KMS-11 (cell line): Measurements from ENCODE around the gene ABHD6.

Source experiments
- H2AFZ ChIP-seq: fragments of 200-600 bp; sonication (generic); 2 replicates; pipeline ENCODE4 v1.6.1; 2016; ENCODE audit warnings: antibody characterized with exemption, mixed run types, low read depth
- H3K27ac ChIP-seq: fragments of 200-600 bp; sonication (generic); 2 replicates; pipeline ENCODE4 v1.6.1; 2016; ENCODE audit warnings: mild to moderate bottlenecking, mixed run types
- H3K27me3 ChIP-seq: fragments of 200-600 bp; sonication (generic); 2 replicates; pipeline ENCODE4 v1.6.1; 2017; ENCODE audit warnings: mild to moderate bottlenecking, low read depth, mixed run types, moderate library complexity; ENCODE audit not compliant: insufficient read depth
- H3K36me3 ChIP-seq: fragments of 200-600 bp; sonication (generic); 2 replicates; pipeline ENCODE4 v1.6.1; 2017; ENCODE audit warnings: mild to moderate bottlenecking, mixed run types; ENCODE audit not compliant: insufficient read depth
- H3K4me1 ChIP-seq: fragments of 200-600 bp; sonication (generic); 2 replicates; pipeline ENCODE4 v1.6.1; 2016; ENCODE audit warnings: mild to moderate bottlenecking, low read depth, mixed run types; ENCODE audit not compliant: poor library complexity, severe bottlenecking
- H3K4me2 ChIP-seq: fragments of 200-600 bp; sonication (generic); 2 replicates; pipeline ENCODE4 v1.7.0; 2016; ENCODE audit warnings: mild to moderate bottlenecking, mixed run types
- H3K4me3 ChIP-seq: fragments of 200-600 bp; sonication (generic); IDR thresholded peaks from 2 replicates; pipeline ENCODE4 v1.6.1; 2017; ENCODE audit warnings: low read depth, low read length, mixed read lengths; ENCODE audit not compliant: insufficient read depth
- H3K79me2 ChIP-seq: fragments of 200-600 bp; sonication (generic); 2 replicates; pipeline ENCODE4 v1.6.1; 2016; ENCODE audit warnings: low read depth, mixed run types; ENCODE audit not compliant: insufficient read depth
- H3K9ac ChIP-seq: fragments of 200-600 bp; sonication (generic); 2 replicates; pipeline ENCODE4 v1.6.1; 2016; ENCODE audit warnings: mild to moderate bottlenecking, mixed run types
- H4K20me1 ChIP-seq: fragments of 200-600 bp; sonication (generic); 2 replicates; pipeline ENCODE4 v1.6.1; 2016; ENCODE audit warnings: mild to moderate bottlenecking, mixed run types; ENCODE audit not compliant: insufficient read depth
- CTCF ChIP-seq: fragments of 200-600 bp; sonication (generic); conservative IDR thresholded peaks from 2 replicates; pipeline ENCODE4 v1.6.1; 2017; ENCODE audit warnings: low read depth, mild to moderate bottlenecking, antibody characterized with exemption, low read length, moderate library complexity, mixed read lengths

ABHD6 gene

DNA sequence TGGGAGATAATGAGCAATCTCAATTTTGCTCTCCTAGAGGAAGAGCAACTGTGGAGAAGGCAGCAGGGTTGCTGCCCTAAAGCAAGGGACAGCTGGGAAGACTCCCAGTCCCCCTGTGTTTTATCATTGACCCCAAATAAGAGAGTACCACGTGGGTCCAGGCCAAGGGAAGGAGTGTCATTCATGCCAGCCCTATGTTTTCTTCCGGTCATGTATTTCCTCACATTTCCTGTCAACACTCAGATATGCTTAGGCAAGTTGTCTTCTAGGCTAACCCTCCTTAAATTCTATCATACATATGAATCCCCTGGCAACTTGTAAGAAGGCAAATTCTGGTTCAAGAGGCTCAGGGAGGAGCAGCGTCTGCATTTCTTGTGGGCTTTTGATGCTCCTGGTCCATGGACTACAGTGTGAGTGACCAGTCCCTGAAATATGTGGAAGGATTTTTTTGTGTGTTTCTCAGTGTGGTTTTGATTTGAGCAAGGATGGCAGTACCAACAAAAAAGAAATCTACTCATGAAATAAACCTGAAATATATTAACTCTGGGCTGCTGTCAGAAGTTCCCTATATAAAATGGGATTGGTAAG, 36.5 kb downstream of the ABHD6 start:
- Histone ChIP-seq H3K4me1 (no peaks in the 10 kb centered on the region), H3K27ac (no peak overlapping the region), H4K20me1 (no peaks in the 10 kb centered on the region), H3K9ac (no peak overlapping the region), H3K4me2 (no peak overlapping the region), H3K36me3 (no peaks in the 10 kb centered on the region), H2AFZ (no peak overlapping the region), H3K79me2 (no peaks in the 10 kb centered on the region), H3K27me3 (no peaks in the 10 kb centered on the region), H3K4me3 (no peak overlapping the region)
- TF ChIP-seq CTCF, result no peak

- H4K20me1 ChIP-seq, result no peaks in the 10 kb centered on the region
- no peaks in the 10 kb centered on the region for H3K79me2 ChIP-seq
- H3K9ac ChIP-seq, result no peak overlapping the region
- no peak overlapping the region for H3K4me3 ChIP-seq
- no peak overlapping the region for H3K27ac ChIP-seq
- no peaks in the 10 kb centered on the region for H3K4me1 ChIP-seq
- H3K4me2 ChIP-seq, result no peak overlapping the region
- no peak overlapping the region for H2AFZ ChIP-seq
- no peaks in the 10 kb centered on the region for H3K36me3 ChIP-seq
- TF ChIP-seq CTCF, result no peak
- no peaks in the 10 kb centered on the region for H3K27me3 ChIP-seq
These were observed 43.5 kb downstream of the ABHD6 start for GRCh38 chr3:58281069-58281468.

GRCh38 chr3:58285334-58285733, 47.7 kb downstream of the ABHD6 start:
- no peak overlapping the region for H3K4me2 ChIP-seq
- H3K79me2 ChIP-seq, result no peaks in the 10 kb centered on the region
- H2AFZ ChIP-seq, result no peak overlapping the region
- no peaks in the 10 kb centered on the region for H3K36me3 ChIP-seq
- H3K27ac ChIP-seq, result no peak overlapping the region
- H3K27me3 ChIP-seq, result no peaks in the 10 kb centered on the region
- no peak overlapping the region for H3K9ac ChIP-seq
- no peaks in the 10 kb centered on the region for H4K20me1 ChIP-seq
- no peak for TF ChIP-seq CTCF
- H3K4me1 ChIP-seq, result no peaks in the 10 kb centered on the region
- H3K4me3 ChIP-seq, result no peak overlapping the region

DNA sequence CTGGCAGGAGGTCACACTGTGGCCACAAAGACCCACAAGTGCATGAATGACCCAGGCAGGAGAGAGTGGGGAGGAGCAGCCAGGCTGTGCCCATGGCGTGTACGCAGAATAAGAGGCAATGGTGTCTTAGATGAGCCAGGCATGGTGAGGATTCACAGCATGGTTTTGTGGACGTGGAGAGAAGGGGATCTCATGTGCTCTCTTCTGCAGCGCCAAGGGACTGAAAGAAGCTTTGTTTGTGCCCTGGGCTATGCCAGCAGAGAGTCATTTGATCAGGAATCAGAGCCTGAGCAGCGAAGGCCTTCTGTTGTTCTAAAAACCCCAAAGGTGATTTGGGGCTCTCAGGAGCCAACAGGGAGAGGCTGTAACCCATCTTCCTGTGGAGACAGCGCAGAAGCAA, 49.8 kb downstream of the ABHD6 start:
- H3K36me3 ChIP-seq, result no peaks in the 10 kb centered on the region
- H3K79me2 ChIP-seq, result no peaks in the 10 kb centered on the region
- TF ChIP-seq CTCF, result no peak
- no peaks in the 10 kb centered on the region for H3K27me3 ChIP-seq
- H3K4me3 ChIP-seq, result no peak overlapping the region
- no peaks in the 10 kb centered on the region for H3K4me1 ChIP-seq
- H4K20me1 ChIP-seq, result no peaks in the 10 kb centered on the region
- no peak overlapping the region for H3K9ac ChIP-seq
- no peak overlapping the region for H2AFZ ChIP-seq
- no peak overlapping the region for H3K4me2 ChIP-seq
- no peak overlapping the region for H3K27ac ChIP-seq
